Esophagus mucosa (tissue), 1 donor: ENCODE results near the gene ECHS1. TPM values are rescaled to one million over a fixed set of nuclear protein-coding genes. Genes with fewer than 3 reads are reported as not detected.
"Not testable (repeated sequence)": the region's sequence is repeated elsewhere in the genome, so short reads cannot be mapped to it uniquely, and the experiment has no call there.

Source experiments
- ATAC-seq: fragments of 200-7000 bp; cut with Tn5 transposase; one replicate; pipeline ENCODE4 v1.9.1; 2020
- total RNA-seq: library from RNA; stranded (reverse); gene quantifications from one replicate; pipeline ENCODE4 v1.2.4, GENCODE V29; 2023
- donor health status: DM: yes; HTN: yes; CAD: no.

ECHS1 gene
- total RNA-seq, 1 donor from 2014 or later: 79.5 TPM

DNA sequence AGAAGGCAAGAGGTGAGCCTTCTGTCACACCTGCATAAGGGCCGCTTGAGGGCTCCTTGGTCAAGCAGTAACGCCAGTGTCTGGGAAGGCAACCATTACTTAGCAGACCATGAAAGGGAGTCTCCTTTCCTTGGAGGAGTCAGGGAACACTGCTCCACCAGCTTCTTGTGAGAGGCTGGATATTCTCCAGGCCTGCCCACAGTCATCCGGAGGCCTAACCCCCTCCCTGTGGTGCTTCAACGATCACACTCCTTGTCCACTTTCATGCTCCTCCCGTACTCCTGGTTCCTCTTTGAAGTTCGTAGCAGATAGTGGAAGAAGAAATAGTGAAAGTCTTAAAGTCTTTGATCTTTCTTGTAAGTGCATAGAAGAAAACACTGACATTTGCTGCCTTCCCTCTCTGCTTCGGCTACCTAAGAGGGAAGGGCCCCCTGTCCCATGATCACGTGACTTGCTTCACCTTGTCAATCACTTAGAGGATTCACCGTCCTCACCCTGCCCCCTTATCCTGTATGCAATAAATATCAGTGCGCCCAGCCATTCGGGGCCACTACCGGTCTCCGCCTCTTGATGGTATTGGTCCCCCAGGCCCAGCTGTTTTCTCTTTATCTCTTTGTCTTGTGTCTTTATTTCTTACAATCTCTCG, 51.0 kb downstream of the ECHS1 start:
- ATAC-seq: not testable (repeated sequence)

DNA sequence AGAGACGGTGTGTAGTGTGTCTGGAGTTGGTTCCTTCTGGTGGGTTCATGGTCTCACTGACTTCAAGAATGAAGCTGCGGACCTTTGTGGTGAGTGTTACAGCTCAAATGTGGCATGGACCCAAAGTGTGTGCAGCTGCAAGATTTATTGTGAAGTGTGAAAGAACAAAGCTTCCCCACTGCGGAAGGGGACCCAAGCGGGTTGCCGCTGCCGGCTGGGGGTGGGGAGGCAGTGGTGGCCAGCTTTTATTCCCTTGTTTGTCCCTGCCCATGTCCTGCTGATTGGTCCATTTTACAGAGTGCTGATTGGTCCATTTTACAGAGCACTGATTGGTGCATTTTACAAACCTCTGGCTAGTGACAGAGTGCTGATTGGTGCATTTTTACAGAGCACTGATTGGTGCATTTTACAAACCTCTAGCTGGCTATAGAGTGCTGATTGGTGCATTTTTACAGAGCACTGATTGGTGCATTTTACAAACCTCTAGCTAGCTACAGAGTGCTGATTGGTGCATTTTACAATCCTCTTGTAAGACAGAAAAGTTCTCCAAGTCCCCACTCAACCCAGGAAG, 52.2 kb downstream of the ECHS1 start:
- ATAC-seq: not testable (repeated sequence)

DNA sequence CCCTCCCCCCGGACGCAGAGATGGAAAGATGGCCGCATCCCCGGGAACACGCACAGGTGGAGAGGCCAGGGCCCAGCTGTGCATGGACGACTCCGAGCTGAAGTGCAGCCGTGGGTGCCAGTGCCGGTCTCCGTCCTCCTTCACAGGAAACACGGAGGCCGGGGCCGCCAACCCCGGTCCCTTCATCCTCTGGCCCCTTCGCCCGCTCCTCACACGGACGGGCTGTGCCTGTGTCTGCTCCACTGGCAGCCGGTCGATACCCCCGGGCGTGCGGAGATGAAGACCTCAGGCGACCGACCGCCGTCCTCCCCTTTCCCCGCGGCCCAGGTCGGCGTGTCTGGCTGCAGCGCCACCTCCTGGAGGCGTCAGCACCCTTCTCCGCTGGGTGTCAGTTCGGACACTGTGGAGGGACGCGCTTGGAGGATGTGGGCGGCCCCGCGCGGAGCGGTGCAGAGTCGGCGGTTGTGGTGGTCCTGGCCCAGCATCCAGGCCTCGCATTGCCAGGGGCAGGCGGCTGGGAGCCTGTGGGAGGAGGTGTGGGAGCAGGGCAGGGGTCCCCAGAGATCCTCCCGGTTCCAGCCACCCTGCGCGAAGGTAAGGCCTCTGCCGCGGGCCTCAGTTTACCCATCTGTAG, 54.5 kb downstream of the ECHS1 start:
- peak; percentile 84 for ATAC-seq

DNA sequence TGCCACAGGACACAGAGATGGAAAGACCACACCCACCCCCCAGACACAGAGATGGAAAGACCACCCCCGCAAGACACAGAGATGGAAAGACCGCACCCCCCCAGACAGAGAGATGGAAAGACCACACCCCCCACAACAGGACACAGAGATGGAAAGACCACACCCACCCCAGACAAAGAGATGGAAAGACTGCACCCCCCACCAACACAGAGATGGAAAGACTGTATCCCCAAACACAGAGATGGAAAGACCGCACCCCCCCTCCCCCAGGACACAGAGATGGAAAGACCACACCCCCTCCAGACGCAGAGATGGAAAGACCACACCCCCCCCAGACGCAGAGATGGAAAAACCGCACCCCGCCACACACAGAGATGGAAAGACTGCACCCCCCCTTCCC, 56.4 kb downstream of the ECHS1 start:
- no peak for ATAC-seq

DNA sequence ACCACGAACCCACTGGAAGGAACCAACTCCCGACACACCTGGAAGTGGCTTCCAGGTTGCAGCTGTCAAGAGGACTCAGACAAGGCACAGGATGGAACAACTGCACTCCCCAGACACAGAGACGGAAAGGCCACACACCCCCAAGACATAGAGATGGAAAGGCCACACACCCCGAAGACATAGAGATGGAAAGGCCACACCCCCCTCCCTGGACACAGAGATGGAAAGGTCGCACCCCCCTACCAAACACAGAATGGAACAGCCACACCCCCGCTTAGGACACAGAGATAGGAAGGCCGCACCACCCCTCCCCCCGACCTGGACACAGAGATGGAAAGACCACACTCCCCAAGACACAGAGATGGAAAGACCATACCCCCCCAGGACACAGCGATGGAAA, 56.9 kb downstream of the ECHS1 start:
- no peak for ATAC-seq

DNA sequence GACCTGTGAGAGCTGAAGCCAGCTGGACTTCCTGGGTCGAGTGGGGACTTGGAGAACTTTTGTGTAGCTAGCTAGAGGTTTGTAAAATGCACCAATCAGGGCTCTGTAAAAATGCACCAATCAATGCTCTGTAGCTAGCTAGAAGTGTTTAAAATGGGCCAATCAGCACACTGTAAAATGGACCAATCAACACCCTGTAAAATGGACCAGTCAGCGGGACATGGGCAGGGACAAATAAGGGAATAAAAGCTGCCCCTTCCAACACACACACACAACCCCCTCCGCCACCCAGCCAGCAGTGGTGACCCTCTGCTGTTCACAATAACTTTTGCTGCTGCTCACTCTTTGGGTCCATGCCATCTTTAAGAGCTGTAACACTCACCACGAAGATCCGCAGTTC, 57.3 kb downstream of the ECHS1 start:
- ATAC-seq: no peak

DNA sequence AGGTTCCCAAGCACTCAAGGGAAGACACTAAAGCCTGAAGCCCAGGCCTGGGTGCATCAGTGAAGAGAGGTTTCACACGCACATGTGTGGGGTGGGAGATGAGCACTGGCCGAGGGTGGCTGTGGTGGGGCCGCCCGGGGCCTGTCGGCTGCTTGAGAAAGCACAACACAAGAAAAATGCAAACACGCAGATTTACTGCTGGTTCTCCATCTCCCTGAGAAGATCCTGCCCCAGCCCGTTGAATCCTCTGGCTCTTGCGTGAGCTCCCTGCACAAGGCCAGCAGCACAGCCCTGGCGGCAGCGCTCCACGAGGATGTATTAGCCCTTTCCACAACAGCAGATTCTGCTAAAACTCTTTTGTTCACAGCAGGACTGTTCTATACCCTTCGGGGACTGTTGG, 58.2 kb downstream of the ECHS1 start:
- no peak for ATAC-seq

DNA sequence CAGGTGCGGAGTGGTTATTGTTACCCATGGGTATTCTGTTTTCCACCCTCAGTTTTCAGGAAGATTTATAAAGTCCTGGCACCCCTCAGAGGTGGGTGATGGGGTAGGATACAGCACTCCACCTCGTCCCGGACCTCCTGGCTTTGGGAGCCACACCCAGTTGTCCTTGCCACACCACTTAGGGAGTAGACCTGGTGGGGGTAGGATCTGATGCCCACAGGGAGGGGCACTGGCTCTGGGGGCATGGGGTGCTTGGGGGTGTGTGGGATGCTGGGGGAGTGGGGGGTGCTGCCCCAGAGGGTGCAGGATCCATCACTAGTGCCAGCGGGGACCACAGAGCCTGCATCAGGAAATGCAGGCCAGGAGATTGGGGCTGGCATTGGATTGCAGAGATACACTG, 60.0 kb downstream of the ECHS1 start:
- no peak for ATAC-seq

DNA sequence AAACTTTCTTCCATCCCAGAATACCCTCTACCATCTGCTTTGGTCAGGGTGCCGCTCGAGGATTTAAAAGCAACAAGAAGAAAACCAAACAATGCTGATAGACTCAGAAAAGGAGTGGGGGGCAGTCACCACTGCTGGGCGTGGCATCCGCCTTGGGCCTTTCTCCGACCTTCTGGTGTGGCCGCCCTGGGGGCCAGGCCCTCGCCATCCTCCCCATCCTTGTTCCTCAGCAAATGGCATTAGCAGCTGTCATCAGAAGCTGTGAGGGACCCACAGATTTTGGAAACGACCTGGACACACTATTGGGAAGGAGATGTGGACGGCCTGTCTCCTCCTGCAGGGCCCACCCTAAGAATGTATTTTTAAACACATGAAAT, 60.4 kb downstream of the ECHS1 start:
- ATAC-seq: no peak

Other genes with a start within 250 kb of the ECHS1 start
- 3.8 TPM for gene KNDC1, start 213.1 kb downstream of the ECHS1 start, total RNA-seq
- gene UTF1, start 143.1 kb downstream of the ECHS1 start, total RNA-seq: not detected
- 0.12 TPM for gene VENTX, start 135.5 kb downstream of the ECHS1 start, total RNA-seq
- 2.5 TPM for gene ADAM8, start 96.5 kb downstream of the ECHS1 start, total RNA-seq
- gene TUBGCP2, start 64.5 kb downstream of the ECHS1 start, total RNA-seq: 35.8 TPM
- gene ZNF511, start 64.4 kb downstream of the ECHS1 start, total RNA-seq: 34.9 TPM
- gene CALY, start 36.5 kb downstream of the ECHS1 start, total RNA-seq: not detected
- gene PRAP1, start 26.0 kb downstream of the ECHS1 start, total RNA-seq: not detected
- 10.2 TPM for gene FUOM, start 15.3 kb downstream of the ECHS1 start, total RNA-seq
- 11.3 TPM for gene PAOX, start 5.9 kb upstream of the ECHS1 start, total RNA-seq
- 35.2 TPM for gene MTG1, start 20.8 kb upstream of the ECHS1 start, total RNA-seq
- 0.12 TPM for gene SPRN, start 51.3 kb upstream of the ECHS1 start, total RNA-seq
- 0.56 TPM for gene SCART1, start 80.6 kb upstream of the ECHS1 start, total RNA-seq
- gene CYP2E1, start 154.0 kb upstream of the ECHS1 start, total RNA-seq: 10.6 TPM
- not detected for gene SYCE1, start 192.2 kb upstream of the ECHS1 start, total RNA-seq